ENCODE measurements around the gene ZNF26.
"Not testable (repeated sequence)": the region's sequence is repeated elsewhere in the genome, so short reads cannot be mapped to it uniquely, and the experiment has no call there.

The ZNF26 gene

DNA sequence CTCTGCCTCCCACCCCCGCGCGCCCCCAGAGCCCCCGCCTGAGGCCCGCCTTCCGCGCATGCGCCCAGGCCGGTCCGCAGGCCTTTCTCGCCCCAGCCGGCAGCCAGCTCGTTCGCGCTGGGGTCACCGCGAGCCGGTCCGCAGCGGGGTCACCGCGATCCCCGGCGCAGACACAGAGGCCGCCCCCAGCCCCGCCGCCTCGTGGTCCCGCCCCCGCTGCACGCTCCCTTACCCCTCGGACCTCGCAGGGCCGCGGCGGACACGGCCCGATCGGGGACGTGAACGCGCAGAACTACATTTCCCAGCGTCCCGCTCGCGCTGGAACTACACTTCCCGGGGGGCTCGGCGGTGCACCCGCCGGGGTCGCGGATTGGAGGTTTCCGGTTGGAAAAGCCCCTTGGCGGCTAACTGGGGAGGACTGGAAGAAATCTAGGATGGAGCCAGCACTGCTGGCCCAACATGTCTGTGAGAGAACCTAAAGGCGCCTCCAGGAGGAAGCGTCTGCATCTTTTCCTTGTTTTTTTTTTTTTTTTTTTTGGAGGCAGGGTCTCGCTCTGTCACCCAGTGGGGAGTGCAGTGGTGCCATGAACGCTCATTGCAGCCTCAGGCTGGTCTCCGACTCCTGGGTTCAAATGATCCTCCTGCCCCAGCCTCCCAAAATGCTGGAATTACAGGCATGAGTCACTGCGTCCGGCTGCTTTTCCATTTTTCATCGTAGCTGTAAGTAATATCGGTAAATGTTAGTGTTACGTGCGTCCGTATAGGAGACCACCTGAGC lies 30.0 kb upstream of the ZNF26 start, which contains the start of gene ZNF605:
Gene ZNF605, minus strand, starts transcription at position 296 of the 778 bp plus-strand sequence. CDS start 10,671 bp downstream, outside the sequence.
- peak; percentile 86 for DNase-seq

DNA sequence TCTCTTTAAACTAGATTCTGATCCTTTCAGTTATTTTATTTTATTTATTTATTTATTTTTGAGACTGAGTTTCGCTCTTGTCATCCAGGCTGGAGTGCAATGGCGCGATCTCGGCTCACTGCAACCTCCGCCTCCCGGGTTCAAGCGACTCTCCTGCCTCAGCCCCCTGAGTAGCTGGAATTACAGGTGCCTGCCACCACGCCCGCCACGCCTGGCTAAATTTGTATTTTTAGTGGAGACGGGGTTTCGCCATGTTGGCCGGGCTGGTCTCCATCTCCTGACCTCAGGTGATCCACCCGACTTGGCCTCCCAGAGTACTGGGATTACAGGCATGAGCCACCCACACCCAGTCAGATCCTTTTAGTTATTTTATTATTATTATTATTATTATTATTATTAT lies 24.4 kb upstream of the ZNF26 start:
- not testable (repeated sequence) for DNase-seq

DNA sequence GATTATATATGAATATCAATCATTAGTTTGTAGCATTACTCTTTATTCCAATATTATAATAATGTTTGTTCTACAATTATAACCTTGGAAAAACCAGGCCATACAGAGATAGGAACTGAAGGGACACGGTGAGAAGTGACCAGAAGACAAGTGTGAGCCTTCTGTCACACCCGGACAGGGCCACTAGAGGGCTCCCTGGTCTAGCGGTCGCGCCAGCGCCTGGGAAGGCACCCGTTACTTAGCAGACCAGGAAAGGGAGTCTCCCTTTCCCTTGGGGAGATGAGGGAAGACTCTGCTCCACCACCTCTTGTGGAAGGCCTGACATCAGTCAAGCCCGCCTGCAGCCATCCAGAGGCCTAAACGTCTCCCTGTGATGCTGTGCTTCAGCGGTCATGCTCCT lies 22.2 kb upstream of the ZNF26 start:
- DNase-seq: not testable (repeated sequence)

- no peak for DNase-seq
These were observed 20.4 kb upstream of the ZNF26 start for GRCh38 chr12:132965796-132966195.

DNA sequence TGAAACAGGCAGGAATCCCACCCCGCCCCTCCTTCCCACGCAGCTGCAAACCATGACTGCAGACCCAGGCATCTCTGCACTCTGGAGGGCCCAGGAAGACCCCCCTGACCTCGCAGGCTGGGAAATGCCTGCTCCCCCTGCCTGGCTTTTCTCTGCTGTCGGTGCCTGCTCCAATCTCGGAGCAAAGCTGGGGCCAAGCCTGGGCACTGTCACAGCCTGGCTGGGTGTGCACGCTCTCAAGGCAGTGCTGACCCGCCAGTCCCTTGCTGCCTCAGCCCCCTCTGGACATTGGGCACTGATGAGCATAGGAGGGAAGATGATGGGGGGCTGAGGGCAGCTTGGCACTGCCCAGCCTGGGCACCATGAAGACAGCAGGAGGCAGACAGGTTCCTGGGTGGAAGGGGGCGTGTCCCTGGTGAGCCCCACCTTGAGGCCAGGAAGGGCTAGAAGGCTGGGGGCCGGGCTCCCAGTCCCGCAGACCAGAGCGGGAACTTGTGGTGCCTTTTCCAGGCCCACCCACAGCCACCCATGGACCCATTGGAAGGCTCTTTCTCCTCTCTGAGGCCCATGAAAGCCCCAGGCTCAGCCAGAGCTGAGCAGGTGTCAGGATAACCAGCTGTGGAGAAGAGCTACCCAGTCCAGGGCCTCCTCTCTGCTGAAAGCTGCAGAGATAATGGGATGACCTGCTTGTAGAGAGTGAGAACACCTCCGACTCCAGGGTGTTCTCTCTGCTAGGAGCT lies 19.3 kb upstream of the ZNF26 start:
- DNase-seq: no peak

- no peak for DNase-seq
These were observed 18.4 kb upstream of the ZNF26 start for GRCh38 chr12:132967736-132968135.

GRCh38 chr12:132972374-132972773 lies 13.8 kb upstream of the ZNF26 start:
- no peak for DNase-seq

- DNase-seq: peak; percentile 44
These were observed 9.3 kb upstream of the ZNF26 start for GRCh38 chr12:132976870-132977269.

GRCh38 chr12:132986885-132987225 lies 688 bp downstream of the ZNF26 start:
- no peak for DNase-seq

- DNase-seq: no peak
These were observed 12.6 kb downstream of the ZNF26 start for GRCh38 chr12:132998741-132999140.

GRCh38 chr12:133010657-133011297 lies 24.6 kb downstream of the ZNF26 start:
- no peak for DNase-seq

DNA sequence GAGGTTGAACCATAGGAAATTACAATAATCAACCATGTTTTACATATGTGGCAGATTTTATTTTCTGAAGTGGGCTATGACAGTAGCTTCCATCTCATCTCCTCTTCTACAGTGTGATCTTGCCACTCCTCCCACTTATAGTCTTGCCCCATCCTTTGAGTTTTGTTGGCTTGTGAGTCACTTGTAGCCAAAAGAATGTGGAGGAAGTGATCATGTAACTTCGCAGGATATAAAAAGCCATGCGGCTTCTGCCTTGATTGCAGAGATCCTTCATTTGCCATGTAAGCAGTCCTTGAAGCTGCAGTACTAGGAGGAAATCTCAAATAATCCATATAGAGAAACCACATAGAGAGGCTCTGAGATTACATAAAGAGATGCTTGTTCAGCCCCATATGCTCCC lies 37.4 kb downstream of the ZNF26 start:
- no peak for DNase-seq

DNA sequence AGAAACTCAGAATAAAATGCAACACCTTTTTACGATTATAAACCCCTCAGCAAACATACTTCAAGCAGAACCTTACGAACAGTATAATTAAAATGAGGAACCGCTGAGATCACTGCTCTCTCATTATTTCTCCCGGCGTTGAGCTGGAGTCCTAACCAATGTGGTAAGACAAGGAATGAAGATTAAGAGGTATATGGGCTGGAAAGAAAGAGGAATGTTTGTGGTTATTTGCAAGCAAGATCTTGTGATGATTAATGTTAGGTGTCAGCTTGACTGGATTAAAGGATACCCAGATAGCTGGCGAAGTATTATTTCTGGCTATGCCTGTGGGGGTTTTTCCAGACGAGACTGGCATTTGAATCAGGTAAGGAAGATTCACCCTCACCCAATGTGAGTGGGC lies 40.8 kb downstream of the ZNF26 start:
- DNase-seq: no peak

- peak; percentile 98 for DNase-seq
These were observed 51.2 kb downstream of the ZNF26 start, which contains the start of gene ZNF84 for GRCh38 chr12:133037207-133038005. TSS of gene ZNF84 (plus strand) at chr12:133037509. CDS start at chr12:133041468, 3,959 bp downstream.

GRCh38 chr12:133038118-133038709 lies 52.0 kb downstream of the ZNF26 start:
- no peak for DNase-seq

- DNase-seq: no peak
These were observed 60.5 kb downstream of the ZNF26 start for GRCh38 chr12:133046698-133047097.

GRCh38 chr12:133057446-133057845 lies 71.3 kb downstream of the ZNF26 start:
- no peak for DNase-seq

- no peak for DNase-seq
These were observed 72.3 kb downstream of the ZNF26 start for GRCh38 chr12:133058203-133059113.

GRCh38 chr12:133061954-133062353 lies 75.8 kb downstream of the ZNF26 start:
- DNase-seq: no peak

DNA sequence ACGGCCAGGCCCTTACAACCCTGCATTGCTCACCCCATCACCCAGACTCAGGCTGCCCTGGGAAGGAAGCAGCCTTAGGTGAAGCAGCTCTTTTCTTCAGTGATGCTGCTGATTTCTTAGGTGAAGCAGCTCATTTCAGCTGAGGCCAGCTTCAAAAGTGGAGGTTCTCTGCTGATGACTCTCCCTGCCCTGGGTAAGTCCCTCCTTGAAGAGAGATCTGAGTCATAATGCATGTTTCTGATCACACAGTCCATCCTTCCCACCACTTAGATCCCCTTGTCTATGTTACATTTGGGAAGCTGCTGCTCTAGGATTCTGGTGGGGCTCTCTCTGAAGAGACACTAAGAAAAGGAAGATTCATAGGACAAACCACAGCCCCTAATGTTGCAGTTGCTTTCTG lies 77.4 kb downstream of the ZNF26 start:
- no peak for DNase-seq

GRCh38 chr12:133073836-133074235 lies 87.7 kb downstream of the ZNF26 start:
- DNase-seq: no peak
